ENCODE data around the gene DPH6. TPM values are rescaled to one million over a fixed set of nuclear protein-coding genes. Genes with fewer than 3 reads are reported as not detected.

DPH6 gene
- polyA plus RNA-seq, 2 of the 4 experiments (the other 2 are of a cell fraction): 11.0 to 33.6 TPM

GRCh38 chr15:35529784-35530183 lies 16.2 kb downstream of the DPH6 start:
- WGBS (ENCODE audit: missing lambda C conversion rate): 54% methylated on average over 2 of the region's 2 CpGs
- H3K4me3 ChIP-seq: no peak overlapping the region
- no peak overlapping the region for H3K27ac ChIP-seq
- H3K9me3 ChIP-seq: 0 out of 3 replicates have a peak, but pooled peaks cover 4% of the 10 kb centered on the region
- no peak overlapping the region for H3K4me2 ChIP-seq
- no peak for DNase-seq (ENCODE audit: low read depth in 1 of 2, low spot score in 1 of 2)
- POLR2A ChIA-PET: no interaction called here
- CTCF ChIA-PET: no interaction called here
- ATAC-seq: no peak
- H3K4me1 ChIP-seq: no peaks in the 10 kb centered on the region
- TF ChIP-seq RNF2 (IDR thresholded peaks at IDR 0.05; ENCODE audit: borderline replicate concordance, low read depth) (no peak), MAX (IDR thresholded peaks at IDR 0.05) (no peak), ZFP36 (IDR thresholded peaks at IDR 0.05; ENCODE audit: borderline replicate concordance, partially characterized antibody) (no peak), CBX8 (IDR thresholded peaks at IDR 0.05) (no peak), SREBF2 (IDR thresholded peaks at IDR 0.05) (no peak)
- no peak for FAIRE-seq

DNA sequence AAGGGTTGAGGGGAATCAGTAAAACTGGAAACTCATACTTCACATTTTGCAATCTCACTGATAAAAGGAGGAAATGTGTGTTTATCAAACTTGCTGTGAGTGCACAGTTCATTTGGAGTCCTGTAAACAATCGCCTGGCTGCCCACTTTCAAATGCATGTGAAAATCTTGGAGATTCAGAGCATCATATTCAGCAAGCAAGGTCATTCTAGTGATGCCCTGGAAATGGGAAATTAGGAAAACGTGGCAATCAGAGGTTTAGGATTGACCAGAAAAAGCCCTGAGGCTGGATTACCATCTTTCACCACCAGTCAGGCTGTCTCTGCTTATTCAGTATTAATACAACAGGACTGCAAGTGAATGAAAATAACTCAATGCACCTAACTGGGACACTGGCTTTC lies 23.9 kb downstream of the DPH6 start:
- CTCF ChIA-PET: no interaction called here
- no peak for FAIRE-seq
- POLR2A ChIA-PET: no interaction called here
- peaks cover 3% of the 10 kb centered on the region; the same call in 1 of the 3 replicates for H3K4me1 ChIP-seq
- H3K4me3 ChIP-seq: no peak overlapping the region
- TF ChIP-seq CEBPB (IDR thresholded peaks at IDR 0.05) (no peak), RAD21 (conservative IDR thresholded peaks at IDR 0.05 in 1 of 2, IDR thresholded peaks at IDR 0.05 in 1 of 2) (no peak), FOSL2 (IDR thresholded peaks at IDR 0.05) (no peak), FOSL2 (CRISPR knock-in tag; IDR thresholded peaks at IDR 0.05) (no peak), PHF8 (IDR thresholded peaks at IDR 0.05; ENCODE audit: borderline replicate concordance, low read depth) (no peak), HOXA7 (CRISPR knock-in tag; IDR thresholded peaks at IDR 0.05) (no peak), EP300 (IDR thresholded peaks at IDR 0.05) (no peak), ELK1 (IDR thresholded peaks at IDR 0.05; ENCODE audit: low read depth, low read length) (no peak), E2F6 (IDR thresholded peaks at IDR 0.05; ENCODE audit: borderline replicate concordance, low read depth) (no peak)
- TF ChIP-seq, protein P1, sequence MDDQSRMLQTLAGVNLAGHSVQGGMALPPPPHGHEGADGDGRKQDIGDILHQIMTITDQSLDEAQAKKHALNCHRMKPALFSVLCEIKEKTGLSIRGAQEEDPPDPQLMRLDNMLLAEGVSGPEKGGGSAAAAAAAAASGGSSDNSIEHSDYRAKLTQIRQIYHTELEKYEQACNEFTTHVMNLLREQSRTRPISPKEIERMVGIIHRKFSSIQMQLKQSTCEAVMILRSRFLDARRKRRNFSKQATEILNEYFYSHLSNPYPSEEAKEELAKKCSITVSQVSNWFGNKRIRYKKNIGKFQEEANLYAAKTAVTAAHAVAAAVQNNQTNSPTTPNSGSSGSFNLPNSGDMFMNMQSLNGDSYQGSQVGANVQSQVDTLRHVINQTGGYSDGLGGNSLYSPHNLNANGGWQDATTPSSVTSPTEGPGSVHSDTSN (IDR thresholded peaks at IDR 0.05): no peak
- DNase-seq (ENCODE audit: low read depth in 1 of 2, low spot score in 1 of 2): no peak
- H3K4me2 ChIP-seq: no peak overlapping the region
- no peak overlapping the region for H3K27ac ChIP-seq
- no peak for ATAC-seq
- no peaks in the 10 kb centered on the region for H3K9me3 ChIP-seq
- WGBS (ENCODE audit: missing lambda C conversion rate): 45% methylated on average over 2 of the region's 2 CpGs

- H3K4me3 ChIP-seq: no peak overlapping the region
- ATAC-seq (peak; percentile 54 to 56; a peak in 3 of 6 replicates), FAIRE-seq (no peak), DNase-seq (ENCODE audit: low read depth in 1 of 2, low spot score in 1 of 2) (peak in 1 of 2 experiments; percentile 32)
- POLR2A ChIA-PET: no interaction called here
- H3K4me2 ChIP-seq: no peak overlapping the region
- H3K4me1 ChIP-seq: peaks cover 3% of the 10 kb centered on the region; the same call in 1 of the 3 replicates
- CTCF ChIA-PET: interaction anchor here (1.0 to 1.6 kb wide), 4 partner anchors 10 to 232 kb away, joined by 3 read pairs; no protein-coding TSS in a partner anchor
- no peaks in the 10 kb centered on the region for H3K9me3 ChIP-seq
- H3K27ac ChIP-seq: no peak overlapping the region
- TF ChIP-seq HDAC2 (IDR thresholded peaks at IDR 0.05) (no peak), SREBF2 (IDR thresholded peaks at IDR 0.05) (no peak), JUN (IDR thresholded peaks at IDR 0.05) (no peak), ZNF302 (CRISPR knock-in tag; IDR thresholded peaks at IDR 0.05) (no peak), HEYL (CRISPR knock-in tag; IDR thresholded peaks at IDR 0.05) (no peak), RARB (CRISPR knock-in tag; IDR thresholded peaks at IDR 0.05) (no peak), SMC3 (IDR thresholded peaks at IDR 0.05) (peak; percentile 58; the same call in 2 of the 3 replicates), NPAS2 (CRISPR knock-in tag; IDR thresholded peaks at IDR 0.05; ENCODE audit: borderline replicate concordance) (no peak), CTCF (IDR thresholded peaks at IDR 0.05) (peak; percentile 60), JUNB (IDR thresholded peaks at IDR 0.05) (no peak), ZSCAN20 (CRISPR knock-in tag; IDR thresholded peaks at IDR 0.05) (no peak), BHLHE40 (IDR thresholded peaks at IDR 0.05; ENCODE audit: low read depth, low read length) (no peak), EP300 (IDR thresholded peaks at IDR 0.05) (no peak), ZFP36 (IDR thresholded peaks at IDR 0.05; ENCODE audit: borderline replicate concordance, partially characterized antibody) (no peak), PHF8 (IDR thresholded peaks at IDR 0.05; ENCODE audit: borderline replicate concordance, low read depth) (no peak), RAD21 (conservative IDR thresholded peaks at IDR 0.05 in 1 of 2, IDR thresholded peaks at IDR 0.05 in 1 of 2) (peak; percentile 72 to 79), HOXB13 (CRISPR knock-in tag; IDR thresholded peaks at IDR 0.05; ENCODE audit: low read depth) (no peak), CHD4 (IDR thresholded peaks at IDR 0.05; ENCODE audit: borderline replicate concordance) (no peak)
- TF ChIP-seq, protein P1 (IDR thresholded peaks at IDR 0.05): no peak
Observed at GRCh38 chr15:35519541-35520149, 26.3 kb downstream of the DPH6 start.

Data from A549 (cell line).